ENCODE data around the gene CMTM6.
"Not testable (repeated sequence)": the region's sequence is repeated elsewhere in the genome, so short reads cannot be mapped to it uniquely, and the experiment has no call there.

- not testable (repeated sequence) for TF ChIP-seq POLR2A, POLR2AphosphoS5 (IDR thresholded peaks at IDR 0.05)
These were observed 41.7 kb downstream of the CMTM6 start for GRCh38 chr3:32460817-32461496.

Data from sigmoid colon (tissue), 4 donors.